GM12878 (cell line): ENCODE data around the gene TATDN2. TPM values are rescaled to one million over a fixed set of nuclear protein-coding genes. Genes with fewer than 3 reads are reported as not detected.

Source experiments
- BACH1 ChIP-seq: fragments of 450-650 bp; IDR thresholded peaks from 2 replicates; pipeline ENCODE4 v1.6.1; 2017; ENCODE audit warnings: mild to moderate bottlenecking, borderline replicate concordance
- BHLHE40 ChIP-seq, 2 experiments: fragments of 450-650 bp in 1 of 2; IDR thresholded peaks; 2 replicates each; pipeline ENCODE4 v1.6.1; 2011 to 2017; ENCODE audit warnings: low read depth in 2 of 2, borderline replicate concordance in 1 of 2, improper control_type of control experiment in 1 of 2, low read length in 1 of 2, mild to moderate bottlenecking in 1 of 2
- CBFB ChIP-seq: IDR thresholded peaks from 2 replicates; pipeline ENCODE4 v1.6.1; 2016; ENCODE audit warnings: antibody characterized with exemption, low read depth
- CHD2 ChIP-seq: IDR thresholded peaks from 2 replicates; pipeline ENCODE4 v1.6.1; 2011; ENCODE audit warnings: low read depth, low read length, improper control_type of control experiment, borderline replicate concordance
- CUX1 ChIP-seq: IDR thresholded peaks from 2 replicates; pipeline ENCODE4 v1.6.1; 2012; ENCODE audit warnings: improper control_type of control experiment, low read depth, low read length; ENCODE audit not compliant: insufficient replicate concordance
- HDAC2 ChIP-seq: fragments of 200-600 bp; sonication (generic); IDR thresholded peaks from 2 replicates; pipeline ENCODE4 v1.6.1; 2017
- IKZF1 ChIP-seq: fragments of 450-650 bp; conservative IDR thresholded peaks from 2 replicates; pipeline ENCODE4 v1.6.1; 2017; ENCODE audit warnings: antibody characterized with exemption, mild to moderate bottlenecking
- KDM1A ChIP-seq: fragments of 200-600 bp; sonication (generic); IDR thresholded peaks from 2 replicates; pipeline ENCODE4 v1.6.1; 2016; ENCODE audit warnings: borderline replicate concordance
- NBN ChIP-seq: fragments of 450-650 bp; IDR thresholded peaks from 2 replicates; pipeline ENCODE4 v1.6.1; 2016
- PAX5 ChIP-seq: IDR thresholded peaks from 2 replicates; pipeline ENCODE4 v1.6.1; 2011; ENCODE audit warnings: low read depth, low read length, borderline replicate concordance
- POLR2AphosphoS5 ChIP-seq: IDR thresholded peaks from 2 replicates; pipeline ENCODE4 v1.6.1; 2011; ENCODE audit warnings: mild to moderate bottlenecking, low read length, inconsistent platforms
- RCOR1 ChIP-seq: conservative IDR thresholded peaks from 2 replicates; pipeline ENCODE4 v1.6.1; 2012; ENCODE audit warnings: low read depth, low read length, improper control_type of control experiment
- RELB ChIP-seq: fragments of 450-650 bp; IDR thresholded peaks from 2 replicates; pipeline ENCODE4 v1.6.1; 2017; ENCODE audit warnings: low read depth, mild to moderate bottlenecking, moderate library complexity
- REST ChIP-seq: IDR thresholded peaks from 2 replicates; pipeline ENCODE4 v1.6.1; 2012; ENCODE audit warnings: mild to moderate bottlenecking, low read depth, low read length
- ZNF384 ChIP-seq: IDR thresholded peaks from 2 replicates; pipeline ENCODE4 v1.6.1; 2012; ENCODE audit warnings: low read depth, mild to moderate bottlenecking, low read length, improper control_type of control experiment, borderline replicate concordance
- ZNF622 ChIP-seq: fragments of 450-650 bp; IDR thresholded peaks from 2 replicates; pipeline ENCODE4 v1.6.1; 2017; ENCODE audit warnings: mild to moderate bottlenecking, inconsistent platforms
- ZNF687 ChIP-seq: fragments of 450-650 bp; IDR thresholded peaks from 2 replicates; pipeline ENCODE4 v1.6.1; 2017; ENCODE audit warnings: mild to moderate bottlenecking, moderate library complexity
- polyA plus RNA-seq, 11 experiments: library from polyadenylated mRNA; depleted of rRNA in 4 of 11; unstranded in 6 of 11; stranded (reverse) in 5 of 11; fragments of >200 nt; fragmentation: Nextera tagmentation in 4 of 11; fragmentation: Illumina TruSeq in 1 of 11; extraction: Ambion mirVana in 4 of 11; extraction: Trizol in 1 of 11; gene quantifications; 1 replicate in 1 of 11; 2 replicates in 10 of 11; pipeline versions ENCODE4 v1.2.1 to v1.2.3, GENCODE V29; 2011 to 2016; ENCODE audit warnings: inconsistent platforms in 2 of 11, missing spikeins in 2 of 11, low read depth in 1 of 11
- total RNA-seq, 4 experiments: library from RNA; depleted of rRNA in 3 of 4; stranded (reverse); fragments of >200 nt in 3 of 4; fragmentation: Illumina TruSeq in 1 of 4; extraction: Trizol in 1 of 4; gene quantifications; 2 replicates each; pipeline versions ENCODE4 v1.2.1 to v1.2.3, GENCODE V29; 2013 to 2021

TATDN2 gene
- total and polyA plus RNA-seq, 10 of the 15 experiments (the other 5 are each of a cell fraction or from before 2014, with no cell fraction given), result 4.2 to 36.5 (median 15.8) TPM

- no peak for TF ChIP-seq REST
- TF ChIP-seq HDAC2, result no peak
- TF ChIP-seq IKZF1, result peak; percentile 51; the same call in 1 of the 2 replicates
- TF ChIP-seq POLR2AphosphoS5, result peak; percentile 22; the same call in 1 of the 2 replicates
- TF ChIP-seq CBFB, result no peak
- TF ChIP-seq CHD2, result no peak
- no peak for TF ChIP-seq ZNF622
- TF ChIP-seq BHLHE40 (IDR thresholded peaks at IDR 0.05; ENCODE audit: borderline replicate concordance in 1 of 2, low read depth in 2 of 2, low read length in 1 of 2), result peak; percentile 76 to 84
- TF ChIP-seq RELB, result peak; percentile 43; the same call in 1 of the 2 replicates
- TF ChIP-seq NBN, result no peak
- 0 out of 2 replicates have a peak, but pooled peaks have one; percentile 6 for TF ChIP-seq ZNF687
- peak; percentile 35; the same call in 1 of the 2 replicates for TF ChIP-seq PAX5
- no peak for TF ChIP-seq BACH1
- TF ChIP-seq RCOR1, result no peak
- TF ChIP-seq ZNF384, result peak; percentile 68; the same call in 1 of the 2 replicates
- no peak for TF ChIP-seq KDM1A
- no peak for TF ChIP-seq CUX1
Measured at GRCh38 chr3:10299679-10300078, 51.4 kb downstream of the TATDN2 start (continued).
